ENCODE measurements around the gene FBXW7.

FBXW7 gene

GRCh38 chr4:152321923-152322322, 214.0 kb downstream of the FBXW7 start:
- Histone ChIP-seq H3K36me3 (peaks cover 16% of the 10 kb centered on the region), H3K4me1 (no peaks in the 10 kb centered on the region), H3K9me3 (no peaks in the 10 kb centered on the region), H3K4me3 (ENCODE audit: low read depth, low read length) (no peak overlapping the region), H3K27me3 (no peaks in the 10 kb centered on the region)
- TF ChIP-seq CTCF (IDR thresholded peaks at IDR 0.05; ENCODE audit: low read depth, low read length) = no peak
- DNase-seq = no peak

GRCh38 chr4:152321398-152321797, 214.5 kb downstream of the FBXW7 start:
- Histone ChIP-seq H3K36me3 (peaks cover 15% of the 10 kb centered on the region), H3K27me3 (no peaks in the 10 kb centered on the region), H3K4me1 (no peaks in the 10 kb centered on the region), H3K9me3 (no peaks in the 10 kb centered on the region), H3K4me3 (ENCODE audit: low read depth, low read length) (no peak overlapping the region)
- no peak for TF ChIP-seq CTCF (IDR thresholded peaks at IDR 0.05; ENCODE audit: low read depth, low read length)
- no peak for DNase-seq

- no peaks in the 10 kb centered on the region for H3K4me1 ChIP-seq
- no peak overlapping the region for H3K4me3 ChIP-seq (ENCODE audit: low read depth, low read length)
- no peak for DNase-seq
- no peak for TF ChIP-seq CTCF (IDR thresholded peaks at IDR 0.05; ENCODE audit: low read depth, low read length)
- no peaks in the 10 kb centered on the region for H3K27me3 ChIP-seq
- no peaks in the 10 kb centered on the region for H3K9me3 ChIP-seq
- no peaks in the 10 kb centered on the region for H3K36me3 ChIP-seq
Observed at GRCh38 chr4:152316969-152317368, 218.9 kb downstream of the FBXW7 start.

- DNase-seq = no peak
- Histone ChIP-seq H3K27me3 (no peaks in the 10 kb centered on the region), H3K4me3 (ENCODE audit: low read depth, low read length) (no peak overlapping the region)
Observed at GRCh38 chr4:152310257-152310656, 225.6 kb downstream of the FBXW7 start.

GRCh38 chr4:152309418-152309817, 226.5 kb downstream of the FBXW7 start:
- DNase-seq = peak; percentile 14
- TF ChIP-seq CTCF (IDR thresholded peaks at IDR 0.05; ENCODE audit: low read depth, low read length) = no peak
- H3K4me3 ChIP-seq (ENCODE audit: low read depth, low read length) = no peak overlapping the region
- no peaks in the 10 kb centered on the region for H3K36me3 ChIP-seq
- H3K9me3 ChIP-seq = no peaks in the 10 kb centered on the region
- no peaks in the 10 kb centered on the region for H3K27me3 ChIP-seq
- H3K4me1 ChIP-seq = peaks cover 4% of the 10 kb centered on the region; the same call in 1 of the 2 replicates

More at GRCh38 chr4:152310257-152310656, 225.6 kb downstream of the FBXW7 start:
- Histone ChIP-seq H3K36me3 (no peaks in the 10 kb centered on the region), H3K4me1 (peaks cover 4% of the 10 kb centered on the region; the same call in 1 of the 2 replicates), H3K9me3 (no peaks in the 10 kb centered on the region)
- no peak for TF ChIP-seq CTCF (IDR thresholded peaks at IDR 0.05; ENCODE audit: low read depth, low read length)

GRCh38 chr4:152308951-152309350, 226.9 kb downstream of the FBXW7 start:
- H3K36me3 ChIP-seq = no peaks in the 10 kb centered on the region
- no peak for DNase-seq
- H3K4me3 ChIP-seq (ENCODE audit: low read depth, low read length) = no peak overlapping the region
- H3K4me1 ChIP-seq = peaks cover 4% of the 10 kb centered on the region; the same call in 1 of the 2 replicates
- no peaks in the 10 kb centered on the region for H3K27me3 ChIP-seq
- no peak for TF ChIP-seq CTCF (IDR thresholded peaks at IDR 0.05; ENCODE audit: low read depth, low read length)
- H3K9me3 ChIP-seq = no peaks in the 10 kb centered on the region

Data from BE2C (cell line).